Heart left ventricle (tissue), 16 donors: ENCODE results near the gene CRELD2. TPM values are rescaled to one million over a fixed set of nuclear protein-coding genes. Genes with fewer than 3 reads are reported as not detected.

Experiments used
- ATAC-seq, 4 donors: fragments of 200-7000 bp; cut with Tn5 transposase; one replicate each; pipeline ENCODE4 v1.9.1; 2020 to 2022; ENCODE audit warnings: moderate library complexity in 4 of 4, mild to moderate bottlenecking in 3 of 4, moderate number of reproducible peaks in 1 of 4
- DNase-seq, 5 donors: peaks; one replicate each; pipeline ENCODE4 v3.0.0-alpha.2; 2020
- H3K27ac ChIP-seq, 12 donors: fragments of 200-600 bp; sonication (generic) in 4 of 12; one replicate each; pipeline versions ENCODE4 v1.5.0 to v1.8.0; 2016 to 2022; ENCODE audit warnings: mild to moderate bottlenecking in 2 of 12
- H3K27me3 ChIP-seq, 9 donors: fragments of 200-600 bp; sonication (generic) in 2 of 9; one replicate each; pipeline versions ENCODE4 v1.5.1 to v1.8.0; 2016 to 2022; ENCODE audit warnings: mild to moderate bottlenecking in 3 of 9
- H3K36me3 ChIP-seq, 9 donors: fragments of 200-600 bp; sonication (generic) in 2 of 9; one replicate each; pipeline versions ENCODE4 v1.5.0 to v1.8.0; 2018 to 2022; ENCODE audit warnings: mild to moderate bottlenecking in 2 of 9
- H3K4me1 ChIP-seq, 12 donors: fragments of 200-600 bp; sonication (generic) in 4 of 12; one replicate each; pipeline versions ENCODE4 v1.5.0 to v1.8.0; 2016 to 2022; ENCODE audit warnings: mild to moderate bottlenecking in 3 of 12
- H3K4me3 ChIP-seq, 12 donors: fragments of 200-600 bp; sonication (generic) in 4 of 12; one replicate each; pipeline versions ENCODE4 v1.5.0 to v1.8.0; 2017 to 2022; ENCODE audit warnings: mild to moderate bottlenecking in 9 of 12, moderate library complexity in 4 of 12
- H3K9me3 ChIP-seq, 12 donors: fragments of 200-600 bp; sonication (generic) in 4 of 12; one replicate each; pipeline versions ENCODE4 v1.5.0 to v1.8.0; 2016 to 2022; ENCODE audit warnings: mild to moderate bottlenecking in 1 of 12
- POLR2A ChIP-seq, 2 donors: fragments of 450-650 bp; IDR thresholded peaks; one replicate each; pipeline ENCODE4 v1.6.1; 2017; ENCODE audit warnings: antibody characterized with exemption in 2 of 2, mild to moderate bottlenecking in 2 of 2, moderate library complexity in 2 of 2
- WGBS, 4 donors: extraction: QIAGEN DNeasy Blood & Tissue Kit in 2 of 4; methylation state at CpG; one replicate each; pipeline versions ENCODE4 v1.1.5 to v1.1.7; 2013 to 2018; 5-methylcytosine and 5-hydroxymethylcytosine counted together
- intact Hi-C, 10 donors: fragments of 100-400 bp; cut with DNase I; formaldehyde crosslinking; loops; one replicate each; pipeline versions ENCODE4 v1.11.1 to v1.14.2; 2022
- polyA plus RNA-seq, 2 donors: library from polyadenylated mRNA; stranded (reverse); fragments of 200-250 nt; gene quantifications; one replicate each; pipeline ENCODE4 v1.2.3, GENCODE V29; 2013
- total RNA-seq, 9 donors: library from RNA; depleted of rRNA in 2 of 9; stranded (reverse); fragments of >200 nt in 2 of 9; fragmentation: NEBNext Ultra II Directional in 3 of 9; extraction: Animal tissue kit (Norgen Biotek cat#: 25700) in 3 of 9; gene quantifications; one replicate each; pipeline versions ENCODE4 v1.1.0 to v1.2.4, GENCODE V29; 2016 to 2023
- TF ChIP-seq, protein P1 (sequence below), 12 donors: fragments of 200-600 bp; sonication (generic) in 4 of 12; IDR thresholded peaks; one replicate each; pipeline versions ENCODE4 v1.5.0 to v1.8.0; 2018 to 2022; ENCODE audit warnings: antibody characterized with exemption in 12 of 12, mild to moderate bottlenecking in 5 of 12
- donor health status: ischemic (EF 13 %, LVEDD 7.1; RV severe dilation, severe dysfunction).
- donor health status: healthy with polysubstance abuse.
- donor health status: DM: no; HTN: yes; CAD: no.
- donor health status: DM: no; HTN: no; CAD: no.
- donor health status: ischemic (EF 25% LVEDD 6.9; RV normal size, moderate dysfunction).
- donor health status: ischemic (EF 25% LVEDD 5.7; RV mildly dilated, moderate dysfunction).
- donor health status: healthy.
- donor health status: DM: yes; HTN: yes; CAD: no.
- donor health status: ischemic (EF 35%, LVEDD 5.7; RV mildly dilated, moderate dysfunction).
- donor health status: nonischemic (EF 11% LVEDD 7.7; RV severe dilation, severe dysfunction).
- donor health status: DM: yes; HTN: yes; CAD: no.
- donor health status: PGD.
- donor health status: ischemic (EF 29% LVEDD 5.4; RV normal size, mild dysfunction).
- donor health status: nonischemic (EF 23%, LVEDD 6.1; RV moderate dilation, normal function).

CRELD2 gene
- total and polyA plus RNA-seq, 11 donors = 15.0 to 70.3 (median 21.6) TPM

DNA sequence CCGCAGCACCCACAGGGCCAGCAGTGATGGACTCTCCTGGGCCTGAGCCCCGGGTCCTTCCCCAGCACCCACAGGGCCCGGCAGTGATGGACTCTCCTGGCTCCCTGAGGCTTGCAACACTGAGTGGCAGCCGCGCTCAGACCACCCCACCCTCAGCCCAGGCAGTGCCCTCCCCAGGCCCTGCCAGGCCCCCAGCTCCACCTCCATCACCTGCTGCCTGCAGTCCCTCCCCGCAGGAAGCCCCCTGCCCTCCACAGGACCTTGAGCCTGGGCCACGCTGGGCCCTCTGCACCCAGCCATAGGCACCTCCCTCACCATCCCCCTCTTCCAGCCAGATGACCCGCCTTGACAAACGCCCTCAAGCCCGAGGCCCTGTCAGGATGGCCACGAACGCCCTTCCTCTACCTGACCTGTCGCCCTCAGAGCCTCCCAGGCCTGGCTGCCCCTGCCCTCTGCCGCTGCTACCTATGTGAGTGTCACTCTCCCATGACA is 11.6 kb upstream of the CRELD2 start:
- 90 to 95% (median 93%) methylated on average over 9 to 14 of the region's 14 CpGs for WGBS, 4 donors
- DNase-seq = peak in 1 of 5 donors; percentile 50
- H3K27ac ChIP-seq = no peak overlapping the region
- H3K4me1 ChIP-seq = peaks cover 0 to 10% (median 0%) of the 10 kb centered on the region in 12 donors
- TF ChIP-seq POLR2A (IDR thresholded peaks at IDR 0.05) = no peak
- TF ChIP-seq, protein P1, sequence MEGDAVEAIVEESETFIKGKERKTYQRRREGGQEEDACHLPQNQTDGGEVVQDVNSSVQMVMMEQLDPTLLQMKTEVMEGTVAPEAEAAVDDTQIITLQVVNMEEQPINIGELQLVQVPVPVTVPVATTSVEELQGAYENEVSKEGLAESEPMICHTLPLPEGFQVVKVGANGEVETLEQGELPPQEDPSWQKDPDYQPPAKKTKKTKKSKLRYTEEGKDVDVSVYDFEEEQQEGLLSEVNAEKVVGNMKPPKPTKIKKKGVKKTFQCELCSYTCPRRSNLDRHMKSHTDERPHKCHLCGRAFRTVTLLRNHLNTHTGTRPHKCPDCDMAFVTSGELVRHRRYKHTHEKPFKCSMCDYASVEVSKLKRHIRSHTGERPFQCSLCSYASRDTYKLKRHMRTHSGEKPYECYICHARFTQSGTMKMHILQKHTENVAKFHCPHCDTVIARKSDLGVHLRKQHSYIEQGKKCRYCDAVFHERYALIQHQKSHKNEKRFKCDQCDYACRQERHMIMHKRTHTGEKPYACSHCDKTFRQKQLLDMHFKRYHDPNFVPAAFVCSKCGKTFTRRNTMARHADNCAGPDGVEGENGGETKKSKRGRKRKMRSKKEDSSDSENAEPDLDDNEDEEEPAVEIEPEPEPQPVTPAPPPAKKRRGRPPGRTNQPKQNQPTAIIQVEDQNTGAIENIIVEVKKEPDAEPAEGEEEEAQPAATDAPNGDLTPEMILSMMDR (IDR thresholded peaks at IDR 0.05) = no peak
- intact Hi-C loops = no loop called here
- no peak for ATAC-seq
- H3K27me3 ChIP-seq = no peaks in the 10 kb centered on the region
- H3K4me3 ChIP-seq = no peak overlapping the region
- H3K36me3 ChIP-seq = peaks cover 0 to 82% (median 70%) of the 10 kb centered on the region in 9 donors
- no peaks in the 10 kb centered on the region for H3K9me3 ChIP-seq

DNA sequence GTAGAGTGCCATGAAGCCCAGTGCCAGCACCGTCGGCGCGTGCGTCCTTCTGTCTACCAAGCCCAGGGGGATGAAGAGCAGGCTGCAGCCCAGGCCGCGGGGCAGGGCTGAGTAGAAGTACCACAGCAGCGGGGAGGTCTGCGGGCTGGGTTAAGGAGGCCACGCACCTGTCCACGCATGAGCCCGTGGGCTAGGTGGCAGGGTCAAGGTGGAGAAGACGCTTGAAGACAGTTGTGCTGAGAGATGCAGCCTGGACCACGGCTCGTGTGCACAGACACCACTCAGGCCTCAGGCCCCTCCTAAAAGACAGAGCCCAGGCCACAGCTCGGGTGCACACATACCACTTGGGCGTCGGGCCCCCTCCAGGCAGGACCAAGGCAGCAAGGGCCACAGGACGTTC is 10.6 kb upstream of the CRELD2 start:
- no peak for TF ChIP-seq POLR2A (IDR thresholded peaks at IDR 0.05)
- TF ChIP-seq, protein P1 (IDR thresholded peaks at IDR 0.05) = no peak
- no peak overlapping the region for H3K4me3 ChIP-seq
- peaks cover 0 to 10% (median 0%) of the 10 kb centered on the region in 12 donors for H3K4me1 ChIP-seq
- peaks cover 0 to 84% (median 71%) of the 10 kb centered on the region in 9 donors for H3K36me3 ChIP-seq
- DNase-seq (no peak), ATAC-seq (no peak)
- intact Hi-C loops = no loop called here
- no peaks in the 10 kb centered on the region for H3K9me3 ChIP-seq
- H3K27ac ChIP-seq = no peak overlapping the region
- H3K27me3 ChIP-seq = no peaks in the 10 kb centered on the region
- WGBS, 4 donors = 95 to 97% (median 96%) methylated on average over 19 of the region's 19 CpGs

DNA sequence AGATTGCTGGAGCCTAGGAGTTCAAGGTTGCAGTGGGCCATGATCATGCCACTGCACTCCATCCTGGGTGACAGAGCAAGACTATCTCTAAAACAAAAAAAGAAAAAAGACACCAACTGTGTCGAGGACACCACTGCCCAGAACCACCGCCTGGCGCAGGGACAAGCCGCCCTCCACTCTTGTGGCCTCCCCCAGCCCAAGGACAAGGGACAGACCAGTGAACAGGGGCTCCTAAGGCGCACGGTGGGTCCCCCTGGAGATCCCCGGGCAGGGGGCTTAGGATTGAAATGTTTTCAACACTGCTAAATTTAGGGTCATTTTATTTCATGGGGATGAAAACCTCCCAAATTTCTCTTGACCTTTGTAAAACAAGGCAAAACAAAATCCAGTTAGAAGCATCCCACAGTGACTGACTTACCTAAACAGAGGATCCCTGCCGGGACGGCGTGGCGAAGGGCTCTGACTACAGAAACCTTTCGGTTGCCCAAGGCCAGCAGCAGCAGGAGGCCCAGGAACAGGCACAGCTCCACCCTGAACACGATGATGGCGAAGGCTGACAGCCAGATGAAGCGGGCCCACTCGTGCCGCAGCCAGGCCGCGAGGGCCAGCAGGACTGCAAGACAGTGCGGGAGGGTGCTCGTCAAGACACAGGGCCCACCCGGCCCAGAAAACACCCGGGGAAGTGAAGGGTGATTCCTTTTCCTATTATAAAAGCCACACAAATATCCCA is 8.8 kb upstream of the CRELD2 start:
- no peaks in the 10 kb centered on the region for H3K27me3 ChIP-seq
- no peak overlapping the region for H3K27ac ChIP-seq
- TF ChIP-seq POLR2A (IDR thresholded peaks at IDR 0.05) = no peak
- TF ChIP-seq, protein P1 (IDR thresholded peaks at IDR 0.05) = no peak
- H3K9me3 ChIP-seq = no peaks in the 10 kb centered on the region
- H3K36me3 ChIP-seq = peaks cover 0 to 76% (median 65%) of the 10 kb centered on the region in 9 donors
- ATAC-seq (no peak), DNase-seq (no peak)
- H3K4me1 ChIP-seq = no peaks in the 10 kb centered on the region
- WGBS, 4 donors = 92 to 95% (median 94%) methylated on average over 23 of the region's 23 CpGs
- intact Hi-C loops = loop anchor here in 3 of 10 donors (10.0 kb wide), 4 partner anchors 55 to 135 kb away; partner anchors contain the start of gene ZBED4 (in 1 of the 3)
- no peak overlapping the region for H3K4me3 ChIP-seq
